Chondrocyte (in vitro differentiated cells): Measurements from ENCODE around the gene HSP90AA1. TPM values are rescaled to one million over a fixed set of nuclear protein-coding genes. Genes with fewer than 3 reads are reported as not detected.

Experiments
- DNase-seq: peaks from one replicate; pipeline ENCODE4 v3.0.0; 2021; ENCODE audit warnings: mixed read lengths, low spot score
- H3K27ac Mint-ChIP-seq: one replicate; pipeline ENCODE4 v1.8.0; 2021; ENCODE audit warnings: mild to moderate bottlenecking, moderate library complexity, mixed read lengths; ENCODE audit not compliant: unreplicated experiment
- H3K27me3 Mint-ChIP-seq: 2 replicates; pipeline ENCODE4 v1.8.0; 2021; ENCODE audit warnings: low read depth, mixed read lengths
- H3K36me3 Mint-ChIP-seq: 2 replicates; pipeline ENCODE4 v1.8.0; 2021; ENCODE audit warnings: low read depth, mixed read lengths
- H3K4me1 Mint-ChIP-seq: 2 replicates; pipeline ENCODE4 v1.8.0; 2021; ENCODE audit warnings: low read depth, mild to moderate bottlenecking, mixed read lengths
- H3K4me3 Mint-ChIP-seq: one replicate; pipeline ENCODE4 v1.8.0; 2021; ENCODE audit warnings: mild to moderate bottlenecking, moderate library complexity, mixed read lengths; ENCODE audit not compliant: unreplicated experiment
- H3K9me3 Mint-ChIP-seq: 2 replicates; pipeline ENCODE4 v1.8.0; 2021; ENCODE audit warnings: low read depth, mixed read lengths
- total RNA-seq: library from RNA; stranded (reverse); gene quantifications from 3 replicates; pipeline ENCODE4 v1.2.1, GENCODE V29; 2021
- TF ChIP-seq, protein P1 (sequence below): fragments of 200-600 bp; sonication (generic); IDR thresholded peaks from 2 replicates; pipeline ENCODE4 v1.5.0; 2021; ENCODE audit warnings: antibody characterized with exemption, mild to moderate bottlenecking, moderate library complexity

HSP90AA1 gene
- total RNA-seq, 1 donor from 2014 or later: 242 TPM

DNA sequence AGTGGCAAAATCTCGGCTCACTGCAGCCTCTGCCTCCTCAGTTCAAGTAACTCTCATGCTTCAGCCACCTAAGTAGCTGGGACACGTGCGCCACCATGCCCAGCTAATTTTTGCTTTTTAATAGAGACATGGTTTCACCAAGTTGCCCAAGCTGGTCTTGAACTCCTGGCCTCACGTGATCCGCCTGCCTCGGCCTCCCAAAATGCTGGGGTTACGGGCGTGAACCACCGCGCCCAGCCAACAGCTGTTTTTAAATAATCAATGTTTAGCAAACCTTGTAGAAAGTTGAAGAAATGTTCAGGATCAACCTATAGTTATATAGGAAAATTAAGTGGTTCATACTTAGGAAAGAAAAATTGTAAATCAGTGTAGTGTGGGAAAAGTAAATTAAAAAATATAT is 6.0 kb upstream of the HSP90AA1 start:
- H3K9me3 Mint-ChIP-seq: no peaks in the 10 kb centered on the region

DNA sequence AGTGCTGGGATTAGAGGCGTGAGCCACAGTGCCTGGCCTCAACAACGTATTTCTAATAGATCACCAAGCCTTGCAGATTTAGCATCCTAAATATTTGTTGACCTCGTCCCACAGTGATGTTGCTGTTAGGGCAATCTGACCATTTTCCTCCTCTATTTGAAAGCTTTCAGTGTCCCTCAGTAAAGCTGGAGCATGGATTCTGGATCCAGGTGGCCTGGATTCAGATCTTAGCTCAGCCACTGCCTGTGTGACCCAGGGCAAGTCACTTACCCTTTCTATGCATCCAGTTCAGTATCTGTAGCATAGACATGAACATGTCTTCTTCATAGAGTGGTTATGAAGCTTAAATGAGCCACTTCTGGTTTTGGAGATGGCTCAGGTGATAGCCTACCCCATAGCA is 3.9 kb upstream of the HSP90AA1 start:
- H3K27ac Mint-ChIP-seq: no peak overlapping the region
- no peak overlapping the region for H3K4me3 Mint-ChIP-seq
- H3K4me1 Mint-ChIP-seq: peaks cover 17% of the 10 kb centered on the region
- H3K36me3 Mint-ChIP-seq: peaks cover 6% of the 10 kb centered on the region
- no peak for DNase-seq
- TF ChIP-seq, protein P1, sequence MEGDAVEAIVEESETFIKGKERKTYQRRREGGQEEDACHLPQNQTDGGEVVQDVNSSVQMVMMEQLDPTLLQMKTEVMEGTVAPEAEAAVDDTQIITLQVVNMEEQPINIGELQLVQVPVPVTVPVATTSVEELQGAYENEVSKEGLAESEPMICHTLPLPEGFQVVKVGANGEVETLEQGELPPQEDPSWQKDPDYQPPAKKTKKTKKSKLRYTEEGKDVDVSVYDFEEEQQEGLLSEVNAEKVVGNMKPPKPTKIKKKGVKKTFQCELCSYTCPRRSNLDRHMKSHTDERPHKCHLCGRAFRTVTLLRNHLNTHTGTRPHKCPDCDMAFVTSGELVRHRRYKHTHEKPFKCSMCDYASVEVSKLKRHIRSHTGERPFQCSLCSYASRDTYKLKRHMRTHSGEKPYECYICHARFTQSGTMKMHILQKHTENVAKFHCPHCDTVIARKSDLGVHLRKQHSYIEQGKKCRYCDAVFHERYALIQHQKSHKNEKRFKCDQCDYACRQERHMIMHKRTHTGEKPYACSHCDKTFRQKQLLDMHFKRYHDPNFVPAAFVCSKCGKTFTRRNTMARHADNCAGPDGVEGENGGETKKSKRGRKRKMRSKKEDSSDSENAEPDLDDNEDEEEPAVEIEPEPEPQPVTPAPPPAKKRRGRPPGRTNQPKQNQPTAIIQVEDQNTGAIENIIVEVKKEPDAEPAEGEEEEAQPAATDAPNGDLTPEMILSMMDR: no peak
- H3K27me3 Mint-ChIP-seq: no peaks in the 10 kb centered on the region
- H3K9me3 Mint-ChIP-seq: no peaks in the 10 kb centered on the region

More for the DNA sequence above, 6.0 kb upstream of the HSP90AA1 start:
- TF ChIP-seq, protein P1: no peak
- no peak for DNase-seq
- no peaks in the 10 kb centered on the region for H3K27me3 Mint-ChIP-seq
- H3K4me1 Mint-ChIP-seq: peaks cover 20% of the 10 kb centered on the region
- H3K4me3 Mint-ChIP-seq: no peak overlapping the region
- H3K36me3 Mint-ChIP-seq: no peaks in the 10 kb centered on the region
- H3K27ac Mint-ChIP-seq: no peak overlapping the region

DNA sequence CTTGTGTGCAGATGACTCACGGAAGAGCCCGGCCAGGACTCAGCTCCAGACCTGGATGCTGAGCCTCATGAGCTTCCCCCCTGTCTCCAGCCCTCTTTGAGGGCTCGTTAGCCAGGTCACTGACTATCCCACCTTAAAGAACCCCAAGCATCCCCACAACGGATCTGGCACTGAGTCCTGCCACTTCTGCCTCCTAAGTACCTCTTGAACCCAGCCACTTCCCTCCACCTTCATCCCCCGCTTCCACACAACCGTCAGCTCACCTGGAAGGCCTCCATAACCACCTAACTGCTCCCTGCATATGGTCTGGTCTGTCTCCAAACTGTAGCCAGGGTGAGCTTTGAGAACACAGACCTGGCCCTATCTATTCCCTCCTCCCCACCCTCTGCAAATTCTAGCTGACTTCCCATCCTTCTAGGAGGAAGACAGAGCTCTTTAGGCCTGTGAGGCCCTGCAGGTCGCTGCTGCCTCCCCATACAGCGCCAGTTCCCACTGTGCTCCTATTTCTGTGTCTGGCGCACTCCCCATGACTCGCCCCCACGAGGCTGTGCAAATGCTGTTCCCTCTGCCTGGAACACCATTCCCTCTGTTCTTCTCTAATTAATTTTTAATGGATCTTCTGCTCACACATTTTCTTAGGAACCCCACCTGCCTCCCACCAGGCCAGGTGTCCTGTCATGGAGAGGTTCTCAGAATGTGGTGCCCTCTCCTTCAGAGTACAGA is 2.9 kb upstream of the HSP90AA1 start:
- TF ChIP-seq, protein P1: no peak

DNA sequence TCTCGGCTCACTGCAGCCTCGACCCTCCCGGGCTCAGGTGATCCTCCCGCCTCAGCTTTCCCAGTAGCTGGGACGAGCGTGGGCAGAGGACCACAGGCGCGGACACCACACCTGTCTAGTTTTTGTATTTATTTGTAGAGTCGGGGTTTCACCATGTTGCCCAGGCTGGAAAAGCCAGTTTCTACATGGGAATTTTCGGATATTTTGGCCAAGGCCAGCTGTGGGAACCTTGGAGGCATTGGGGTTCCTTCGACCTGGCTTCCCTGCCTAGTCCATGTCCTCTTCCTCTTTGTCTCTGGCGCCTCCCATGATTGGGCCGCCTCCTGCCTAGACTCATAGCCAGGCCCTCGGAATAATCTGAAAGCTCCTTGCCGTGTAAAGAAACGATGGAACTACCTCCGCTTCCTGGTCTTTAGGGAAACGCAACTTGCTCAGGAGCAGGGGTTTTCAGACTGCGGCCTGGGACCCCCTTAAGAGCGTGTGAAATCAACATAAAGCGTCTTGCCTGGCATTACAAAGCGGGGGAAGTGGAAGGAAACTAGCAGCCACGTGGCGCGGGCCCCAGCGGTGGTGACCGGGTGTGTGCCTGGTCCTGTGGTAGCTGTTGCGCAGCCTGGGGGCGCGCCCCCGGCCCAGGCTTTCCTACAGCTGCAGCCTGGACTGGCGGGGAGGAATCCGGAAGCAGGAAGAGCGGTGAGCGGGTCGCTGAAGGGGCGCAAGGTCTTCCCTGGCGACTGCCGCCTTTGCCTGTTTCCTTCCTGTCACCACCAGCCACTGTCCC is 1.4 kb upstream of the HSP90AA1 start:
- H3K4me3 Mint-ChIP-seq: peak overlapping the region; percentile 68
- no peaks in the 10 kb centered on the region for H3K27me3 Mint-ChIP-seq
- peak overlapping the region; percentile 70 for H3K27ac Mint-ChIP-seq
- H3K4me1 Mint-ChIP-seq: peaks cover 37% of the 10 kb centered on the region
- H3K9me3 Mint-ChIP-seq: no peaks in the 10 kb centered on the region
- DNase-seq: no peak
- TF ChIP-seq, protein P1: no peak
- H3K36me3 Mint-ChIP-seq: peaks cover 25% of the 10 kb centered on the region

More for the DNA sequence above, 2.9 kb upstream of the HSP90AA1 start:
- Mint-ChIP-seq H3K4me3 (no peak overlapping the region), H3K27ac (peak overlapping the region; percentile 28), H3K27me3 (no peaks in the 10 kb centered on the region), H3K4me1 (peaks cover 22% of the 10 kb centered on the region), H3K9me3 (no peaks in the 10 kb centered on the region), H3K36me3 (peaks cover 13% of the 10 kb centered on the region)
- DNase-seq: no peak

DNA sequence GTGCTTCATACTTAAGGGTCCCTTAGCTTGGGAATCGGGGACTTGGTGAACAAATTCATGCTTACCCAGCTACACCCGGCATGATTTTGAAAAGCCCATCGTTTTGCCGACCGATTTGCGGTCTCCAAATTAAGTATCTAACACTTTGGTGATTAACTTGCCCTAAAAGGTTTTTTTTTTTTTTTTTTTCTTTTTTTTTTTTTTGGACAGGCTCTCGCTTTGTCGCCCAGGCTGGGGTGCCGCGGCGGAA is 843 bp upstream of the HSP90AA1 start:
- Mint-ChIP-seq H3K27me3 (no peaks in the 10 kb centered on the region), H3K36me3 (peaks cover 30% of the 10 kb centered on the region), H3K9me3 (no peaks in the 10 kb centered on the region), H3K27ac (peak overlapping the region; percentile 70), H3K4me1 (peaks cover 42% of the 10 kb centered on the region), H3K4me3 (peak overlapping the region; percentile 68)
- DNase-seq: no peak
- TF ChIP-seq, protein P1: peak; percentile 2
